Central memory CD4-positive, alpha-beta T cell (primary cell): Measurements from ENCODE around the gene SKIL.

Experiments
- DNase-seq: peaks from one replicate; pipeline ENCODE4 v3.0.0; 2022

The SKIL gene

GRCh38 chr3:170438836-170439235 is 81.3 kb downstream of the SKIL start:
- DNase-seq = no peak

GRCh38 chr3:170440344-170440743 is 82.8 kb downstream of the SKIL start:
- no peak for DNase-seq

GRCh38 chr3:170441412-170441811 is 83.9 kb downstream of the SKIL start:
- no peak for DNase-seq

- no peak for DNase-seq
Observed at GRCh38 chr3:170442947-170443346, 85.4 kb downstream of the SKIL start.

DNA sequence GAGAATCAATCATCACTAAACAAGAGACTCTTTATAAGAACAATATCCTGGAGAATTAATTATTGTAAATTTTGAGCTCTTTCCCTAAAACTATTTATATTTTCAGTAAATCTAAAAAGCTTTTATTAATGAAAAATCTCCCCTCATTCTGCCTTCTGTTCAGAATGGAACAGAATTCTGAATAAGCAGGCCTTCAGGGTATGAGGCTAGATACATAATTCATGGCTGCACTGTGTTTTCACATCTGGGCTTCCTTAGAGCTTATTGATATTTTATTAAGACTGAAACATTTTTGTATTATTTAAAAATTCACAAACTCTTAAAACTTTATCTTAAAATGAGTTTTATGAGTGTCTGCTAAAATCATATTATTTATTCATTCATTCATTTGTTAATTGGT is 85.9 kb downstream of the SKIL start:
- DNase-seq = no peak
